ENCODE results near the gene AGFG2. TPM values are rescaled to one million over a fixed set of nuclear protein-coding genes. Genes with fewer than 3 reads are reported as not detected.

Gene AGFG2
- total and polyA plus RNA-seq, 2 of the 4 experiments (the other 2 are of a cell fraction): 3.0 to 10.0 TPM

DNA sequence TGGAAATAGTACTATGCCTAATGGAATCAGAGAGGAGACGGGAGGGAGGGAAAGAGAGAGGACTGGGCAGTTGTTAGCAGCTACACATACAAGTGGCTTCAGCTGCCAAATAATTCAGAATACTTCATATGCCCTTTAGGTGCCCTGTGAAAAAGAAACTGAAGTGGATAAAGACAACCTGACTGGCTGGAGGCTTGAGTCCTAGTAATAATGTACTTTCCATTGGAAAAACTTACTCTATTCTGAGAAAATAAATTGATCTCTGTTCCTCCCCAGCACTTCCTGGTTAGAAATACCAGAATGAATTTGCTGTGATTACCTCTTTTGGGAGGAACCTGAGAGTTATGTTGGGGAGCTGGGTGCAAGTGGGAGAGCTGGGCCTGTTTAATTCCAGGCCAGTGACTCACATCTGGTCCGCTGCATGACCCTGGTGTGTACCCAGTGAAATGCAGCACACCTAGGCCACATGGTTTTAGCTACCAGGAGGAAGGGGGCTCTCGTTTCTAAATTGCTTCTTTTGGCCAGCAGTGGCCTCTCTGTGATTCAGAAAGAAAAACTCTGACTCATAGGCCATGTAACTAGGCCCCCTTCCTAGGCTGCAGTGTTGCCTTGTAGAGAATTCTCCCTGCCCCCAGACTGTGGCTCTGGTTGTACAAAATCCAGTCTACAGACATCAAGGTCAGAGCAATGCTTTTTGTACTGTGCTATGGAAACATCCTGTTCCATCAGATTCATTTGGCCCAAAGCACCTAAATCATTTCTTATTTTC, 6.5 kb downstream of the AGFG2 start:
- Histone ChIP-seq H4K91ac (ENCODE audit: insufficient read depth, low read depth, low read length) (peak overlapping the region; percentile 61), H2BK15ac (ENCODE audit: low read depth, low read length) (peak overlapping the region; percentile 72; the same call in 2 of the 3 replicates), H3K14ac (replicated peaks; ENCODE audit: low read depth, low read length) (peak overlapping the region; percentile 71), H4K20me1 (ENCODE audit: insufficient read depth, low read length) (no peaks in the 10 kb centered on the region), H4K5ac (ENCODE audit: low read depth, low read length) (peak overlapping the region; percentile 5), H3K4ac (ENCODE audit: low read depth, low read length) (peak overlapping the region; percentile 71), H3K18ac (ENCODE audit: low read depth, low read length) (peak overlapping the region; percentile 94), H3K9ac (ENCODE audit: low read depth, low read length) (no peak overlapping the region; the same call in 1 of the 2 replicates), H3K4me1 (ENCODE audit: control insufficient read depth, insufficient read depth, low read length) (peaks cover 28% of the 10 kb centered on the region), H2AFZ (replicated peaks; ENCODE audit: low read length, poor library complexity) (peak overlapping the region; percentile 87), H3K79me1 (ENCODE audit: low read depth in 1 of 2, low read length in 2 of 2) (peaks cover 18 to 47% of the 10 kb centered on the region in 2 experiments), H2BK120ac (ENCODE audit: low read depth, low read length) (peak overlapping the region; percentile 58), H3K27ac (ENCODE audit: insufficient read depth, low read length) (peak overlapping the region; percentile 49), H3K4me2 (ENCODE audit: low read depth, low read length) (peak overlapping the region; percentile 26), H3K9me1 (ENCODE audit: insufficient read depth, low read length) (peaks cover 27% of the 10 kb centered on the region), H4K8ac (ENCODE audit: low read depth in 2 of 2, low read length in 2 of 2) (peak overlapping the region; percentile 83 to 94), H3K4me3 (ENCODE audit: insufficient read depth, low read depth, low read length) (no peak overlapping the region), H3K27me3 (ENCODE audit: control insufficient read depth, insufficient read depth, low read length) (no peaks in the 10 kb centered on the region), H2BK20ac (ENCODE audit: low read depth, low read length) (peak overlapping the region; percentile 82), H3K9me3 (ENCODE audit: control insufficient read depth, insufficient read depth, low read length) (no peaks in the 10 kb centered on the region), H3K56ac (ENCODE audit: extremely low read depth, insufficient read depth, low read length) (peak overlapping the region; percentile 19; the same call in 1 of the 2 replicates), H2AK5ac (ENCODE audit: low read depth, low read length) (peak overlapping the region; percentile 46; the same call in 1 of the 2 replicates), H2BK5ac (ENCODE audit: low read depth, low read length, poor library complexity, severe bottlenecking) (peak overlapping the region; percentile 76), H2AK9ac (replicated peaks; ENCODE audit: low read depth, low read length, poor library complexity) (peak overlapping the region; percentile 50), H3K36me3 (ENCODE audit: control insufficient read depth, insufficient read depth, low read length) (no peaks in the 10 kb centered on the region), H3K23ac (ENCODE audit: low read depth, low read length) (peak overlapping the region; percentile 82; the same call in 1 of the 2 replicates)
- in situ Hi-C loops (cut with MboI; ENCODE audit: low sequenced_read_pairs): no loop called here
- peak; percentile 93 for ATAC-seq (ENCODE audit: low read depth)
- no TSS peak for BruUV-seq (replicated peaks)
- intact Hi-C loops (cut with micrococcal nuclease): loop anchor here (5.0 kb wide), 2 partner anchors 53 to 68 kb away; partner anchors contain the start of gene TSC22D4
- dilution Hi-C loops (cut with HindIII; ENCODE audit: low sequenced_read_pairs, unreplicated experiment): no loop called here
- DNase-seq: peak; percentile 86
- POLR2A ChIA-PET (ENCODE audit: unreplicated experiment): no interaction called here
- CTCF ChIA-PET: interaction anchor here (0.9 kb wide), 1 partner anchor 30 kb away, joined by 3 read pairs; no protein-coding TSS in a partner anchor
- WGBS, 2 experiments (ENCODE audit: extremely low coverage in 2 of 2, insufficient read length in 1 of 2): no CpG with 5 or more reads among the region's 3 CpGs
- no peak for TF ChIP-seq RFX5 (IDR thresholded peaks at IDR 0.05; ENCODE audit: low read depth, low read length)
- TF ChIP-seq MXI1 (IDR thresholded peaks at IDR 0.05; ENCODE audit: borderline replicate concordance, low read depth, low read length): no peak
- TF ChIP-seq POLR2A (IDR thresholded peaks at IDR 0.05; ENCODE audit: low read depth, low read length): no peak
- TF ChIP-seq MAZ (IDR thresholded peaks at IDR 0.05; ENCODE audit: borderline replicate concordance, low read depth, low read length): peak; percentile 61; the same call in 1 of the 2 replicates
- TF ChIP-seq, protein P1, sequence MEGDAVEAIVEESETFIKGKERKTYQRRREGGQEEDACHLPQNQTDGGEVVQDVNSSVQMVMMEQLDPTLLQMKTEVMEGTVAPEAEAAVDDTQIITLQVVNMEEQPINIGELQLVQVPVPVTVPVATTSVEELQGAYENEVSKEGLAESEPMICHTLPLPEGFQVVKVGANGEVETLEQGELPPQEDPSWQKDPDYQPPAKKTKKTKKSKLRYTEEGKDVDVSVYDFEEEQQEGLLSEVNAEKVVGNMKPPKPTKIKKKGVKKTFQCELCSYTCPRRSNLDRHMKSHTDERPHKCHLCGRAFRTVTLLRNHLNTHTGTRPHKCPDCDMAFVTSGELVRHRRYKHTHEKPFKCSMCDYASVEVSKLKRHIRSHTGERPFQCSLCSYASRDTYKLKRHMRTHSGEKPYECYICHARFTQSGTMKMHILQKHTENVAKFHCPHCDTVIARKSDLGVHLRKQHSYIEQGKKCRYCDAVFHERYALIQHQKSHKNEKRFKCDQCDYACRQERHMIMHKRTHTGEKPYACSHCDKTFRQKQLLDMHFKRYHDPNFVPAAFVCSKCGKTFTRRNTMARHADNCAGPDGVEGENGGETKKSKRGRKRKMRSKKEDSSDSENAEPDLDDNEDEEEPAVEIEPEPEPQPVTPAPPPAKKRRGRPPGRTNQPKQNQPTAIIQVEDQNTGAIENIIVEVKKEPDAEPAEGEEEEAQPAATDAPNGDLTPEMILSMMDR (conservative IDR thresholded peaks at IDR 0.05; ENCODE audit: low read depth, low read length): peak; percentile 18; the same call in 1 of the 2 replicates
- TF ChIP-seq BHLHE40 (IDR thresholded peaks at IDR 0.05; ENCODE audit: low read depth, low read length): peak; percentile 43; the same call in 1 of the 2 replicates
- TF ChIP-seq SMC3 (IDR thresholded peaks at IDR 0.05; ENCODE audit: low read depth, low read length): no peak
- TF ChIP-seq RAD21 (IDR thresholded peaks at IDR 0.05; ENCODE audit: low read length): no peak; the same call in 1 of the 2 replicates
- TF ChIP-seq, protein P2, sequence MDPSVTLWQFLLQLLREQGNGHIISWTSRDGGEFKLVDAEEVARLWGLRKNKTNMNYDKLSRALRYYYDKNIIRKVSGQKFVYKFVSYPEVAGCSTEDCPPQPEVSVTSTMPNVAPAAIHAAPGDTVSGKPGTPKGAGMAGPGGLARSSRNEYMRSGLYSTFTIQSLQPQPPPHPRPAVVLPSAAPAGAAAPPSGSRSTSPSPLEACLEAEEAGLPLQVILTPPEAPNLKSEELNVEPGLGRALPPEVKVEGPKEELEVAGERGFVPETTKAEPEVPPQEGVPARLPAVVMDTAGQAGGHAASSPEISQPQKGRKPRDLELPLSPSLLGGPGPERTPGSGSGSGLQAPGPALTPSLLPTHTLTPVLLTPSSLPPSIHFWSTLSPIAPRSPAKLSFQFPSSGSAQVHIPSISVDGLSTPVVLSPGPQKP (IDR thresholded peaks at IDR 0.05; ENCODE audit: borderline replicate concordance, low read depth, low read length): no peak
- TF ChIP-seq, protein P3, sequence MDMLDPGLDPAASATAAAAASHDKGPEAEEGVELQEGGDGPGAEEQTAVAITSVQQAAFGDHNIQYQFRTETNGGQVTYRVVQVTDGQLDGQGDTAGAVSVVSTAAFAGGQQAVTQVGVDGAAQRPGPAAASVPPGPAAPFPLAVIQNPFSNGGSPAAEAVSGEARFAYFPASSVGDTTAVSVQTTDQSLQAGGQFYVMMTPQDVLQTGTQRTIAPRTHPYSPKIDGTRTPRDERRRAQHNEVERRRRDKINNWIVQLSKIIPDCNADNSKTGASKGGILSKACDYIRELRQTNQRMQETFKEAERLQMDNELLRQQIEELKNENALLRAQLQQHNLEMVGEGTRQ (IDR thresholded peaks at IDR 0.05; ENCODE audit: low read depth, low read length): peak; percentile 31; the same call in 1 of the 2 replicates
- TF ChIP-seq NFE2L2 (IDR thresholded peaks at IDR 0.05; ENCODE audit: low read depth, low read length): no peak
- peak; percentile 89 for TF ChIP-seq FOS (IDR thresholded peaks at IDR 0.05; ENCODE audit: low read depth, low read length)
- TF ChIP-seq RCOR1 (IDR thresholded peaks at IDR 0.05; ENCODE audit: insufficient replicate concordance, low read length): no peak
